Erythroblast (primary cell): Measurements from ENCODE around the gene KRTAP5-5.

Source experiments
- GATA1 ChIP-seq: IDR thresholded peaks from 2 replicates; pipeline ENCODE4 v1.6.1; 2011; ENCODE audit warnings: low read depth, mild to moderate bottlenecking, control low read depth, low read length, moderate library complexity
- POLR2A ChIP-seq: IDR thresholded peaks from 2 replicates; pipeline ENCODE4 v1.6.1; 2011; ENCODE audit warnings: mild to moderate bottlenecking, low read length

- TF ChIP-seq POLR2A (no peak), GATA1 (no peak)
These were observed 19.3 kb downstream of the KRTAP5-5 start for GRCh38 chr11:1648653-1649420.
